A549 treated with DMSO at 1 μM for 4 hours (cell line): ENCODE measurements around the gene ZNF582. TPM values are rescaled to one million over a fixed set of nuclear protein-coding genes. Genes with fewer than 3 reads are reported as not detected.

ENCODE experiments used
- total RNA-seq: library from RNA; stranded (reverse); fragments of 200-300 nt; extraction: Qiagen RNA extraction; gene quantifications from 5 replicates; pipeline ENCODE4 v1.2.3, GENCODE V29; 2022; ENCODE audit warnings: low read depth

ZNF582 gene
- 0.37 to 1.7 TPM (median 1.3 TPM) in 5 replicates for total RNA-seq

DNA sequence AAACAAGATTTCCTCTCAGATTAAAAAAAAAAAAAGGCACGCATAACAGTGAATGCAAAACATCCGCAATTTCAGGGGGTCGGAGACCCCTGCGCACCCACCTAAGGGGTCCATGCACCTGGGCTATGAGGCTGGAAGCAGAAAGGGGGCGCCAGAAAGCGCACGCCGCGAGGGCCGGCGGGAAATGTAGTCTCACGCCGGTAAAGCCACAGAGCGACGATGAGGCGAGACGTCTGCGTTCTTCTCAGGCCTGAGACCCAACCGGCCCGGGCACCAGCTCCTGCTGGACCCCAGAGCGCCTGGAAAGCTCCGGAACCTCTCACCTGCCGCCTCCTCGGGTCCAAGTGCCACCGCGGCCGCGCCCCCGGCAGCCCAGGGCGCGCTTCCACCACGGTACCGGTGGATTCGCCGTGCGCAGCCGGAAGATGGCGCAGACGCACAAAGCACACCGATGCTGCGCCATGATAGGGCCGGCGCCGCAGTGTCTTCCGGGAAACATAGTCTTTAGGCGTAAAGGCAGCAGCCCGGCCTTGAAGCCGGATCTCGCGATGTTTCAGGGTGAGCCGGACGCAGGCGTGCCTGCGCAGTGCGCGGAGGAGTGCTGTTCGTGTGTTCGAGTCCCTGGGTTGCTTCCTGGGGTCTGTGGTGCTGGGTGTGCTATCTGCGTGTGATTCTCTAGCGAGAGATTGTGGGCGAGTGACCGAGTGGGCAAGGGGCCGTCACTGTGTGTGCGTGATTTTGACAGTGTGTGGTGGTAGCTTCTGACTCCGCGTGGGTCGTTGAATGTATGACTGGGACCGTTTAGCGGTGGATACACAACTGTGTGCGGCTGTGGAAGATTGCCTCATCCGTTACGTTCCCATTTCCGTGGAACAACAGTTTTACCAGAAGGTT lies at the start of gene ZNF582:
TSS of gene ZNF582 (minus strand) at position 416 of the 894 bp plus-strand sequence. CDS start 1,782 bp downstream, outside the sequence.

GRCh38 chr19:56403764-56404704 lies 10.7 kb upstream of the ZNF582 start, which contains the start of gene ZNF583:
Gene ZNF583, plus strand, starts transcription at chr19:56404332. Its CDS starts 2,783 bp downstream, at chr19:56407115.

Other genes starting within 250 kb of the ZNF582 start
- not detected in 5 replicates for gene GALP, start 217.5 kb downstream of the ZNF582 start, total RNA-seq
- gene ZSCAN5B, start 195.8 kb downstream of the ZNF582 start, total RNA-seq: 0.09 TPM in 1 of 5 replicates, not detected in the others
- gene ZSCAN5C, start 191.3 kb downstream of the ZNF582 start, total RNA-seq: not detected in 5 replicates
- not detected in 5 replicates for gene EDDM13, start 120.8 kb downstream of the ZNF582 start, total RNA-seq
- 7.0 to 12.2 TPM (median 8.2 TPM) in 5 replicates for gene ZSCAN5A, start 78.7 kb downstream of the ZNF582 start, total RNA-seq
- gene ZNF583, start 10.8 kb upstream of the ZNF582 start, total RNA-seq: 1.9 to 2.9 TPM (median 2.3 TPM) in 5 replicates
- not detected in 5 replicates for gene ZNF667, start 83.8 kb upstream of the ZNF582 start, total RNA-seq
- 0.03 to 0.08 TPM (median 0.05 TPM) in 4 of 5 replicates, not detected in the other for gene ZNF471, start 114.3 kb upstream of the ZNF582 start, total RNA-seq
- 2.8 to 5.0 TPM (median 4.0 TPM) in 5 replicates for gene ZFP28, start 145.4 kb upstream of the ZNF582 start, total RNA-seq
- 1.1 to 1.9 TPM (median 1.7 TPM) in 5 replicates for gene ZNF470, start 173.9 kb upstream of the ZNF582 start, total RNA-seq
- 9.3 to 12.0 TPM (median 10.0 TPM) in 5 replicates for gene ZNF71, start 201.8 kb upstream of the ZNF582 start, total RNA-seq
- 0.12 to 0.15 TPM in 2 of 5 replicates, not detected in the others for gene SMIM17, start 249.6 kb upstream of the ZNF582 start, total RNA-seq